Spleen (tissue), 7 donors: ENCODE results near the gene NHLH1.

Source experiments
- CTCF ChIP-seq, 11 experiments: fragments of 200-600 bp in 7 of 11; fragments of 450-650 bp in 4 of 11; sonication (generic) in 4 of 11; IDR thresholded peaks in 8 of 11; conservative IDR thresholded peaks in 3 of 11; 1 replicate in 7 of 11; 2 replicates in 4 of 11; pipeline versions ENCODE4 v1.4.0 to v1.8.0; 2016 to 2021; ENCODE audit warnings: antibody characterized with exemption in 11 of 11, inconsistent platforms in 4 of 11, mild to moderate bottlenecking in 1 of 11
- POLR2A ChIP-seq, 3 donors: fragments of 450-650 bp; IDR thresholded peaks; one replicate each; pipeline ENCODE4 v1.5.1; 2017; ENCODE audit warnings: antibody characterized with exemption in 3 of 3, mild to moderate bottlenecking in 1 of 3
- donor health status: DM: no; HTN: no; CAD: no; lungs with moderate emphysema.
- donor health status: DM: no; HTN: no; CAD: no.
- donor health status: DM: no; HTN: no; CAD: no.

- TF ChIP-seq CTCF (IDR thresholded peaks at IDR 0.05 in 8 of 11, conservative IDR thresholded peaks at IDR 0.05 in 3 of 11) (no peak), POLR2A (IDR thresholded peaks at IDR 0.05) (no peak)
These were observed 44.0 kb upstream of the NHLH1 start for GRCh38 chr1:160322831-160323230.
